ENCODE results near the gene SPATA7. TPM values are rescaled to one million over a fixed set of nuclear protein-coding genes. Genes with fewer than 3 reads are reported as not detected.

The SPATA7 gene
- total and polyA plus RNA-seq, 3 experiments from 2014 or later, result 1.7 to 4.6 (median 2.1) TPM

GRCh38 chr14:88386256-88386794 is 868 bp downstream of the SPATA7 start:
- CTCF ChIA-PET, result no interaction called here

GRCh38 chr14:88388741-88389282 is 3.4 kb downstream of the SPATA7 start:
- no peaks in the 10 kb centered on the region for H3K36me3 ChIP-seq (ENCODE audit: insufficient read depth, low read length)
- H3K4me3 ChIP-seq (ENCODE audit: low read length), result no peak overlapping the region
- CTCF ChIA-PET, result no interaction called here
- Mint-ChIP-seq H3K27ac (peak overlapping the region in 1 of 8 donors; percentile 66), H3K27me3 (no peaks in the 10 kb centered on the region), H3K4me3 (no peak overlapping the region), H3K4me1 (peaks cover 19 to 23% (median 20%) of the 10 kb centered on the region in 3 donors), H3K36me3 (peaks cover 0 to 10% (median 0%) of the 10 kb centered on the region in 3 donors), H3K9me3 (no peaks in the 10 kb centered on the region)
- H3K27me3 ChIP-seq (ENCODE audit: insufficient read depth, low read length, poor library complexity, severe bottlenecking), result no peaks in the 10 kb centered on the region
- peaks cover 7% of the 10 kb centered on the region for H3K4me1 ChIP-seq (ENCODE audit: insufficient read depth, low read length)
- no peaks in the 10 kb centered on the region for H3K9me3 ChIP-seq (ENCODE audit: low read length)
- no peak for DNase-seq
- POLR2A ChIA-PET, result no interaction called here
- no peak overlapping the region for H3K27ac ChIP-seq (ENCODE audit: low read depth, low read length)

More at GRCh38 chr14:88386256-88386794, 868 bp downstream of the SPATA7 start:
- Mint-ChIP-seq H3K27me3 (no peaks in the 10 kb centered on the region), H3K27ac (peak overlapping the region; percentile 17 to 95 (median 85)), H3K4me3 (peak overlapping the region; percentile 95 to 100 (median 97)), H3K9me3 (no peaks in the 10 kb centered on the region), H3K36me3 (peaks cover 0 to 8% (median 0%) of the 10 kb centered on the region in 3 donors), H3K4me1 (peaks cover 19 to 23% (median 20%) of the 10 kb centered on the region in 3 donors)
- no peaks in the 10 kb centered on the region for H3K27me3 ChIP-seq (ENCODE audit: insufficient read depth, low read length, poor library complexity, severe bottlenecking)
- H3K27ac ChIP-seq (ENCODE audit: low read depth, low read length), result peak overlapping the region; percentile 35
- peaks cover 7% of the 10 kb centered on the region for H3K4me1 ChIP-seq (ENCODE audit: insufficient read depth, low read length)
- POLR2A ChIA-PET, result no interaction called here
- DNase-seq, result no peak
- H3K9me3 ChIP-seq (ENCODE audit: low read length), result no peaks in the 10 kb centered on the region
- H3K36me3 ChIP-seq (ENCODE audit: insufficient read depth, low read length), result no peaks in the 10 kb centered on the region
- peak overlapping the region; percentile 79 for H3K4me3 ChIP-seq (ENCODE audit: low read length)

GRCh38 chr14:88392609-88393008 is 7.2 kb downstream of the SPATA7 start:
- Mint-ChIP-seq H3K27me3 (no peaks in the 10 kb centered on the region), H3K9me3 (peaks cover 0 to 2% (median 0%) of the 10 kb centered on the region in 5 donors), H3K4me1 (no peaks in the 10 kb centered on the region), H3K4me3 (no peak overlapping the region), H3K36me3 (peaks cover 12 to 17% (median 13%) of the 10 kb centered on the region in 3 donors), H3K27ac (no peak overlapping the region)
- no peak overlapping the region for H3K27ac ChIP-seq (ENCODE audit: low read depth, low read length)
- DNase-seq, result no peak
- H3K9me3 ChIP-seq (ENCODE audit: low read length), result no peaks in the 10 kb centered on the region
- ChIA-PET POLR2A (no interaction called here), CTCF (interaction anchor here (0.9 kb wide), 1 partner anchor 12 kb away, joined by 4 read pairs; no protein-coding TSS in a partner anchor)
- H3K27me3 ChIP-seq (ENCODE audit: insufficient read depth, low read length, poor library complexity, severe bottlenecking), result no peaks in the 10 kb centered on the region
- H3K4me1 ChIP-seq (ENCODE audit: insufficient read depth, low read length), result no peaks in the 10 kb centered on the region
- no peaks in the 10 kb centered on the region for H3K36me3 ChIP-seq (ENCODE audit: insufficient read depth, low read length)
- no peak overlapping the region for H3K4me3 ChIP-seq (ENCODE audit: low read length)

GRCh38 chr14:88411039-88411438 is 25.6 kb downstream of the SPATA7 start:
- Mint-ChIP-seq H3K27ac (no peak overlapping the region), H3K4me1 (peaks cover 3 to 14% (median 6%) of the 10 kb centered on the region in 3 donors), H3K36me3 (peaks cover 25 to 78% (median 57%) of the 10 kb centered on the region in 3 donors), H3K9me3 (peaks cover 12 to 45% (median 37%) of the 10 kb centered on the region in 5 donors), H3K4me3 (no peak overlapping the region), H3K27me3 (peaks cover 0 to 3% of the 10 kb centered on the region in 2 donors)
- Histone ChIP-seq H3K4me3 (ENCODE audit: low read length) (no peak overlapping the region), H3K9me3 (ENCODE audit: low read length) (no peaks in the 10 kb centered on the region), H3K27me3 (ENCODE audit: insufficient read depth, low read length, poor library complexity, severe bottlenecking) (no peaks in the 10 kb centered on the region), H3K27ac (ENCODE audit: low read depth, low read length) (no peak overlapping the region), H3K4me1 (ENCODE audit: insufficient read depth, low read length) (no peaks in the 10 kb centered on the region), H3K36me3 (ENCODE audit: insufficient read depth, low read length) (no peaks in the 10 kb centered on the region)
- CTCF ChIA-PET, result no interaction called here
- DNase-seq, result no peak
- POLR2A ChIA-PET, result no interaction called here

- Histone ChIP-seq H3K4me3 (ENCODE audit: low read length) (no peak overlapping the region), H3K4me1 (ENCODE audit: insufficient read depth, low read length) (no peaks in the 10 kb centered on the region), H3K27me3 (ENCODE audit: insufficient read depth, low read length, poor library complexity, severe bottlenecking) (no peaks in the 10 kb centered on the region), H3K9me3 (ENCODE audit: low read length) (no peaks in the 10 kb centered on the region), H3K27ac (ENCODE audit: low read depth, low read length) (no peak overlapping the region), H3K36me3 (ENCODE audit: insufficient read depth, low read length) (no peaks in the 10 kb centered on the region)
- H3K4me1 Mint-ChIP-seq, result no peaks in the 10 kb centered on the region
- ChIA-PET CTCF (no interaction called here), POLR2A (no interaction called here)
- DNase-seq, result no peak
- H3K27me3 Mint-ChIP-seq, result peaks cover 0 to 3% of the 10 kb centered on the region in 2 donors
- H3K9me3 Mint-ChIP-seq, result peaks cover 22 to 50% (median 32%) of the 10 kb centered on the region in 5 donors
- H3K27ac Mint-ChIP-seq, result no peak overlapping the region
- no peak overlapping the region for H3K4me3 Mint-ChIP-seq
- peaks cover 31 to 68% (median 56%) of the 10 kb centered on the region in 3 donors for H3K36me3 Mint-ChIP-seq
Measured at GRCh38 chr14:88417594-88417993, 32.1 kb downstream of the SPATA7 start.

GRCh38 chr14:88420187-88420586 is 34.7 kb downstream of the SPATA7 start:
- Histone ChIP-seq H3K4me3 (ENCODE audit: low read length) (no peak overlapping the region), H3K27ac (ENCODE audit: low read depth, low read length) (no peak overlapping the region), H3K27me3 (ENCODE audit: insufficient read depth, low read length, poor library complexity, severe bottlenecking) (no peaks in the 10 kb centered on the region), H3K4me1 (ENCODE audit: insufficient read depth, low read length) (no peaks in the 10 kb centered on the region), H3K9me3 (ENCODE audit: low read length) (no peaks in the 10 kb centered on the region), H3K36me3 (ENCODE audit: insufficient read depth, low read length) (no peaks in the 10 kb centered on the region)
- no peak for DNase-seq
- no peak overlapping the region for H3K4me3 Mint-ChIP-seq
- ChIA-PET POLR2A (no interaction called here), CTCF (no interaction called here)
- no peak overlapping the region for H3K27ac Mint-ChIP-seq
- H3K9me3 Mint-ChIP-seq, result peaks cover 15 to 27% (median 23%) of the 10 kb centered on the region in 5 donors
- no peaks in the 10 kb centered on the region for H3K4me1 Mint-ChIP-seq
- peaks cover 0 to 2% of the 10 kb centered on the region in 2 donors for H3K27me3 Mint-ChIP-seq
- peaks cover 13 to 42% (median 33%) of the 10 kb centered on the region in 3 donors for H3K36me3 Mint-ChIP-seq

- CTCF ChIA-PET, result no interaction called here
- H3K27ac Mint-ChIP-seq, result no peak overlapping the region
Measured at GRCh38 chr14:88421286-88421685, 35.8 kb downstream of the SPATA7 start.

GRCh38 chr14:88422047-88422446 is 36.6 kb downstream of the SPATA7 start:
- DNase-seq, result no peak
- ChIA-PET POLR2A (no interaction called here), CTCF (no interaction called here)
- no peak overlapping the region for H3K4me3 Mint-ChIP-seq
- H3K36me3 Mint-ChIP-seq, result peaks cover 15 to 25% (median 20%) of the 10 kb centered on the region in 3 donors
- no peaks in the 10 kb centered on the region for H3K4me1 Mint-ChIP-seq
- peaks cover 0 to 2% of the 10 kb centered on the region in 2 donors for H3K27me3 Mint-ChIP-seq
- Histone ChIP-seq H3K27me3 (ENCODE audit: insufficient read depth, low read length, poor library complexity, severe bottlenecking) (no peaks in the 10 kb centered on the region), H3K4me3 (ENCODE audit: low read length) (no peak overlapping the region), H3K27ac (ENCODE audit: low read depth, low read length) (no peak overlapping the region), H3K4me1 (ENCODE audit: insufficient read depth, low read length) (no peaks in the 10 kb centered on the region), H3K36me3 (ENCODE audit: insufficient read depth, low read length) (no peaks in the 10 kb centered on the region), H3K9me3 (ENCODE audit: low read length) (no peaks in the 10 kb centered on the region)
- H3K27ac Mint-ChIP-seq, result no peak overlapping the region
- H3K9me3 Mint-ChIP-seq, result peaks cover 8 to 16% (median 10%) of the 10 kb centered on the region in 5 donors

More at GRCh38 chr14:88421286-88421685, 35.8 kb downstream of the SPATA7 start:
- no peaks in the 10 kb centered on the region for H3K4me1 ChIP-seq (ENCODE audit: insufficient read depth, low read length)
- POLR2A ChIA-PET, result no interaction called here
- no peaks in the 10 kb centered on the region for H3K36me3 ChIP-seq (ENCODE audit: insufficient read depth, low read length)
- no peaks in the 10 kb centered on the region for H3K4me1 Mint-ChIP-seq
- peaks cover 12 to 32% (median 24%) of the 10 kb centered on the region in 3 donors for H3K36me3 Mint-ChIP-seq
- peaks cover 8 to 19% (median 15%) of the 10 kb centered on the region in 5 donors for H3K9me3 Mint-ChIP-seq
- H3K9me3 ChIP-seq (ENCODE audit: low read length), result no peaks in the 10 kb centered on the region
- no peak overlapping the region for H3K27ac ChIP-seq (ENCODE audit: low read depth, low read length)
- H3K27me3 ChIP-seq (ENCODE audit: insufficient read depth, low read length, poor library complexity, severe bottlenecking), result no peaks in the 10 kb centered on the region
- no peak for DNase-seq
- H3K4me3 Mint-ChIP-seq, result no peak overlapping the region
- no peak overlapping the region for H3K4me3 ChIP-seq (ENCODE audit: low read length)
- peaks cover 0 to 2% of the 10 kb centered on the region in 2 donors for H3K27me3 Mint-ChIP-seq
